ENCODE data around the gene ELMO1.

The ELMO1 gene

DNA sequence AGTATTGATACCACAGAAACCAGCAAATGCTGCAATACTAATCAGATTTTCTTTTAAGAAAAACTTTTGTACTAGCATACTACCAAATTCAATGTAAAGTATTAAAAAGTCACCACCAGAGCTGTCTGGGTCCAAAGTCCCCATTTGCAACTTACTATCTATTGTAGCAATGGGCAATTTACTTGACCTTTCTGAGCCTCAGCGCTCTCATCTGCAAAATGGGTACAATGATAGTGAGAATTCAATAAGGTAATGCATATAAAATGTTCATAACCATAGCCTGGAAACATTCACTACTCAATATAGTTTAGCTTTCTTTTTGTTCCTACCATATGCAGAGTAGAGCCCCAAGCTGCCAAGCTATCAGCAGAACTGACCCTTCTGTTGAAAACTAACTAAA lies 337.2 kb downstream of the ELMO1 start:
- FAIRE-seq, result no peak

DNA sequence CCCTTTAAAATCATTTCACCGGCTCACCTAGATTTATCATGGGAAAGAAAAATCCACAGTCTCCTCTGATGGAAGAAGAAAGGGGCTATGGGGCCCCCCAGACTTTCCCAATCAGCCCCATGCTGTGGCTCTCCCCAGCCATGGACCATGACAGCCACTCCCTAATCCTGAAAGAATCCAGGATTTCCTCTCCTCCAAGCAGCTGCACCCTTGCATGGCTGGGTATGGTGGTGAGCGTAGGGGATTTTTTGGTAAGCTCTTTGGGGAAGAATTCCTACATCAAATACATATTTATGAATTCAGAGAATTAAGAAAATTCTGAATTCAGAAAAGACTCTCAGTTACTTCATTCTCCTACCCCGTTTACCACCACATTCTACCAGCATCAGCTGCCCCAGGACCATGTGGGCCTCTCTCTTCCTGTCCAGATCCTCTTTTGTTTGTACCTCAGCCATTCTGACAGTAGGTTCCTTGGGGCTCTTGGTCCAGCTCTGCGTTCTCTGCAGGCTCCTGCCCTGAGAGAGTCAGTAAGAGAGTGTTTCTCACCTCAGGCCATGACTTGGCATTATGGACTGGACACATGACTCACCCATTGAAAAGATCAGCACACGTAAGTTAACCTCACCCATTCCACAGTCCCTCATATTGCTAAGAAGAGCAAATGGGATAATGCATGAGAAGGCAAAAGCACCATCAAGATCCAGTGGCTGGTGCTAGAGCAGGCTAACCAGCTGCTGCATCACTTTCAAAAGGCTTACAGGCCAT lies 337.8 kb downstream of the ELMO1 start:
- no peak for FAIRE-seq

DNA sequence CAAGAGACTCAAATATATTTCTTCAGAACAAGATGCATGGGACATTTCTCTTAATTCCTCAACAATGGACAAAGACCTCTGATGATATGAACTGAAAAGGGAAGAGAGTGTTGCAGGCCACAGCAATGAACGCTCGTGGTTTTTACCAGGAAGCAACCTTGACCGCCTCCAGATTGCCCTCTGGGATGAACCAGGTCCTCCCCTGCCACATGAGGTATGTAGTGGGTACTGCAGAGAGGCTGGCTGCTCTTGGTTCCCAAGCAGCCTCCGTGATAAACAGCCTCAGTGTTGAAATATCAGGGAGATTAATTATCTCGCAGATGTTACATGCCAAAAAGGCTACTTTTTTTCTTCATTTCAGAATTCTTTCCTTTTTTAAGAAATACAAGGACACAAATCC lies 338.8 kb downstream of the ELMO1 start:
- FAIRE-seq, result no peak

- FAIRE-seq, result no peak
Measured at GRCh38 chr7:37109016-37109683, 339.5 kb downstream of the ELMO1 start.

DNA sequence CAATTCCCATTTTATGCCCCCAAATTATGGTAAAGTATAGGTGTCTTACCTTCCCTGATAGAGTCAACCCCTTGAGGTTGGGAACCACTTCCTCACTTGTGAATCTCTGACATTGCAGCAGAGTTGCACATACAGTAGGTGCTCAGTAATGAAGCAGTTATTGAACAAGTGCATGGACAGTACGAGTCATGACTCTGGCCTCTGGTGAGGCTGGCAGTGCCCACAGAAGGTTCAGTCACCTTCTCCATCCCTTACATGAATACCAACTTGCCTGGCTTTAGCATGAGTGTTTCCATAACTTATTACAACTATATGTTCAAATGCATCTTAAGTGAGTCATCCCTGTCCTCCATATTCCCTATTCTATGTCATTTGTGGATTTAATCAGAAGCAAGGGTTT lies 340.0 kb downstream of the ELMO1 start:
- FAIRE-seq, result no peak

- no peak for FAIRE-seq
Measured at GRCh38 chr7:37107047-37107750, 341.5 kb downstream of the ELMO1 start.

- no peak for FAIRE-seq
Measured at GRCh38 chr7:37105762-37106161, 342.9 kb downstream of the ELMO1 start.

DNA sequence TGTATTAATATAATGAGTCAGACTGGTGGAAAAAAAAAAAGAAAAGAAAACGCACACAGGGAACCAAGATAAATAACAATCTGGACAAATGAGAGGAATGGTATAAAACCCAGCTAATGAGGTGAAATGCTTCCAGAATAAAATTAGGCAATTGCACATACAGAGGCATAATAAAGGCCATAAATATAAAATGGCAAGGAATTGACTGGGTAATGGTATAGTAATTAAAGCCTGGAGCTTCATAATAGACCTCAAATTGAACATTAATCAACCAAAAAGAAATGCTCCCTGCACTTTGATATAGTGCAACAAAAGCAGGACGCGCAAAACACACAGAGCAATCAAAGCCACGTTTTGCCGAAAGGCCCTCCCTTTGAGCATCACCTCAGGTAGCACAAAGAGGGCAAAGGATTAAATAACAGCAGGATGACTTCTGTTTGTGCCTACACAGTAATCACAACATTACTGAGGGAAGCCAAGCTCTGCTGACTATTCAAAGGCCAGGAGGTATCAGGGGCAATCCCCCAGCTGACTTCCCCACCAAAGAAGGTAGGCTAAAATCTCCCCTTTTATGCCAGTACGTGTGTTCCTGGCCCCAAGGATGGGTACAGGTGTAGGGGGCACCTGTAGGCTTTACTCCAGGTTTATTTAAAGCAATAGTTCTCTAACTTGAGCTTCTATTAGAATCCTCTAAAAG lies 343.7 kb downstream of the ELMO1 start:
- no peak for FAIRE-seq

DNA sequence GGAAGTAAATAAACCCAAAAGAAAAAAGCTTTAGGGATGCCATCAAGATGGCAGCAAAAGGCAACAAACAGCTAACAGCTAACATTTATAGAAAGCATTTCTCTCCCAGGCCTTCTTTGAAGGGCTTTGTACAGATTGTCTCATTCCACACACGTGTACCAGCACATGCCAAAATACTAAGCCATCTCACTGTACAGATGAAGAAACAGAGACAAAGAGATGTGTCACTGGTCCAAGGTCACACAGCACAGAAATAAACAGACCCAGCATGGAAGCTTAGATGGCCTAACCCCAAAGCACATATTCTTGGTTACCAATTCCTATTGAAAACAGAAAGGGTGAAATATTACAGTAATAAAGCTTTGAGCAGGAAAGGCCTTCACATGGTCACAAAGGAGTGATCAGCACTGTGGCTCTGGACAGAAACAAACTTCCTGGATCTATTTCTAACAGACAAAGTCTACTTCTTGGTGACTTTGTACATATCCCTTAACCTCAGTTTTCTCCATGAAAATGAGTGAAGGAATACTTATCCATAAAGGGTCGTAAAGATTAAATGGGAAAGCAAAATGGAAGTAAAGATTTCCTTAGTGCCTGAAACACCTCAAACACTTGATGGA lies 346.0 kb downstream of the ELMO1 start:
- no peak for FAIRE-seq

DNA sequence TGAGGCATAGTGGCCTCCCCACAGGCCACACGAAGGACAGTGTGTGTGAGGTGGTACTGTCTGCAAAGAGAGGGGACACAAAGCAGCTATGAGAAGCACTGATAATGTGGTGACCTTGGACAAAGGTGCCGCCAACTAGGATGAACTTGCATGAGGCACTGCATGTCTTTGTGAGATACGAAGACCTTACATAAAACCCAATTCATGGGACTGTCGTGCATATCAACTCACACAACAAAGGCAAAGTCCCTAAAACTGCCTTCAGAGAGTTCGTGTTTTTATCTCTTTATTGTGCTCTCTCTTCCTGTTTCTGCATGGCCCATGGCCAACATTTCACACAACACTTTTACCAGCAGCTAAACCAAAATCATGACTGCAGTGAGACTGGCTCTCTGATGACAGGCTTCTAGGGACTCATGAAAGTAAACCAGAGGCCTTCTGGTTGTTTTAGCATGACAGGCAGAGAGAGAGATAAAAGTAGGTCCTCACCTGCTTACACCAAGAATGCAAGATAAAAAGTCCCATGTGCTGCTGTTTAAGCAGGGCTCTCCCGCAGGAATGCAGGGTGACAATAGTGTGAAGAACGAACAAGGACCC lies 347.8 kb downstream of the ELMO1 start:
- no peak for FAIRE-seq

GRCh38 chr7:37098762-37099161 lies 349.9 kb downstream of the ELMO1 start:
- no peak for FAIRE-seq

DNA sequence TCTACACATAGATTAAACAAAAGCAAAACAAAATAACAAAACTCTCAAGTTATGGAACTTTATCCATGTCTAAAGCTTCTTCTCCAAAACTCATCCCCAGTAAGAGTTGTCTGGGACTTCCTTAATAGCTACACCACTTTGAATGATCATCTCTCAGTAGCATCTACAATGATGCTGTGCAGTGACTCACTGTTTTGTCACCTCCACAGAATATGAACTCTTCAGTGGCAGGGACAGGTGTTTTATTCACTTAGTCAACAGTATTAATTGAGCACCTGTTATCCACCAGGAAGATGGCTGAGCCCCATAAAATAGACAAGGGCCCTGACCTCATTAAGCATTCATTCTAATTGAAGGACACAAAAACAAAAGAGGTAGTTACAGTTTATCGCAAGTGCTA lies 350.7 kb downstream of the ELMO1 start:
- no peak for FAIRE-seq

- no peak for FAIRE-seq
Measured at GRCh38 chr7:37097276-37097675, 351.4 kb downstream of the ELMO1 start.

GRCh38 chr7:37096341-37096740 lies 352.3 kb downstream of the ELMO1 start:
- no peak for FAIRE-seq

GRCh38 chr7:37095122-37095521 lies 353.5 kb downstream of the ELMO1 start:
- FAIRE-seq, result no peak

DNA sequence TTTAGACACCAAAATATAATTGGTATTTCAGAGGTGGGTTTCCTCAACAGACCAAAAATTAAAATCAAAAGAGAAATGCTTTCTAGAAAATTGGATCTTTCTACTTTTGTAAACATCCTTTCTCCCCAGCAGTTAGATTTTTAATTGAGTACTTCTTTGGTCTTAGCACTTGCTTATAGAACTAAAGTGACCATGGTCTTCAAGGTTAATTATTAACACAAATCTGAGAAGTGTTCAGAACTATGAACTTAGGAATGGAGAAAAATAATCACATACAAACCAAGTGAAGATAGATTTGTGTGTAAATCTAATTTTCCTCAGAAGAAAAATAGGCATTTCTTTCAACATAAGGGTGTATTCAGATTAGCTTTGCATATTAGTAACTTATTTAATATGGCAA lies 355.4 kb downstream of the ELMO1 start:
- FAIRE-seq, result no peak

- FAIRE-seq, result no peak
Measured at GRCh38 chr7:37092548-37092947, 356.1 kb downstream of the ELMO1 start.

- FAIRE-seq, result no peak
Measured at GRCh38 chr7:37089972-37090371, 358.7 kb downstream of the ELMO1 start.

- FAIRE-seq, result no peak
Measured at GRCh38 chr7:37085600-37085999, 363.1 kb downstream of the ELMO1 start.

- FAIRE-seq, result no peak
Measured at GRCh38 chr7:37084303-37084702, 364.4 kb downstream of the ELMO1 start.

DNA sequence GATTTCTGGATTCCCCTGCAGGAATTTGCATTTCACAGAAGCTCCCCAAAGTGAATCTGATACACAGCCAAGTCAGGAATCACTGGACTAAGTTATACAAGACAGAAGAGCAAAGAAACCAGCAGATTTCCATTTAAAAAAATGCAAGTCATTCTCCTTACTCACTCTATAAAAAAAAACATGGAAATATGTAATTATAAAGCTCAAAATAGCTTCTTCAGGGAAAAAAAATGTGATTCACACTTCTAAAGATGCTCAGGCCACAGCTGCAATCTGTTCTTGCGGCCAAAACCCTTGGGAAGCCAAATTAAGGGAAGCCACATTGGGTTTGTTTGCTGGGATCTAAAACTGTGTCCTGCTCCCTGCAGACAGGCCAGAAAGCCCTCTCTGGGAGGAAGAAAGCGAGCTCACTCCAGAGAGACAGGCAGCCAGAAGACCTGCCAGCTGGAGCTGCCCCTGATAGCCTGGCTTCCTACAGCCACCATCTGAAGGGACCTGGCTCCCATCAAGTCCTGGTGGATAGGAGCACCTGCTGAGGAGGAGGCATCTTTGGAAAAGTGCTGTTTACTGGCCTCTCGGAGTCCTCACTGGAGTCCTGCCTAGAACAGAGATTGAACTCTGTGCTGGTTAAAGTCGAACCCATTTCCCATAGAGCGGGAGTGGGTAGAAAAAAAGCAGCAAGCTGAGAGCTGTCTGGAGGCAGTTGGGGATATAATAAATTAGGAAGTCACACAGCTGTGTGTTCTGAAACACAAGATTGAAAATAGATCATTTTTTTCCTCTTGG lies 365.2 kb downstream of the ELMO1 start:
- no peak for FAIRE-seq

DNA sequence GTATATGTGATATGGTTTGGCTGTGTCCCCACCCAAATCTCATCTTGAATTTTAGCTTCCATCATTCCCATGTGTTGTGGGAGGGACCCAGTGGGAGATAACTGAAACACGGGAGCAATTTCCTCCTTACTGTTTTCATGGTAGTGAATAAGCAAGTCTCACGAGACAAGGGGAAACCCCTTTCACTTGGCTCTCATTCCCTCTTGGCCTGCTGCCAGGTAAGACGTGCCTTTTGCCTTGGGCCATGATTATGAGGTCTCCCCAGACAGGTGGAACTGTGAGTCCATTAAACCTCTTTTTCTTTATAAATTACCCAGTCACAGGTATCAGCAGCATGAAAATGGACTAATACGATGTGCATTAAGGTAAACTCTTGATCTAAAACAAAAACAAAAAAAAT lies 367.2 kb downstream of the ELMO1 start:
- FAIRE-seq, result no peak
